Activated CD8-positive, alpha-beta T cell treated with anti-CD3 and anti-CD28 coated beads, Interleukin-2, amount 10 ng/mL, durations not matched to agents 7 days and 5 days (primary cell): ENCODE data around the gene IQSEC1. TPM values are rescaled to one million over a fixed set of nuclear protein-coding genes. Genes with fewer than 3 reads are reported as not detected.
"Not testable (repeated sequence)": the region's sequence is repeated elsewhere in the genome, so short reads cannot be mapped to it uniquely, and the experiment has no call there.

ENCODE experiments used
- ATAC-seq: fragments of 150-1000 bp; cut with Tn5 transposase; one replicate; pipeline ENCODE4 v1.10.0; 2021; ENCODE audit warnings: moderate library complexity
- CTCF ChIA-PET: fragments of 350-600 bp; sonication (Branson Sonifier 250); formaldehyde crosslinking; loops from one replicate; lab custom pipeline; 2021; ENCODE audit warnings: antibody characterized with exemption; lab: Charles Lee
- POLR2A ChIA-PET: fragments of 350-600 bp; sonication (Branson Sonifier 250); formaldehyde crosslinking; loops from one replicate; lab custom pipeline; 2021; ENCODE audit warnings: antibody characterized with exemption; lab: Charles Lee
- DNase-seq: peaks from one replicate; pipeline ENCODE4 v3.0.0-alpha.2; 2020
- H3K27ac Mint-ChIP-seq: one replicate; pipeline ENCODE4 v1.8.0; 2021; ENCODE audit warnings: mild to moderate bottlenecking, mixed read lengths
- H3K27me3 Mint-ChIP-seq: one replicate; pipeline ENCODE4 v1.8.0; 2021; ENCODE audit warnings: low read depth, mixed read lengths
- H3K36me3 Mint-ChIP-seq: one replicate; pipeline ENCODE4 v1.8.0; 2021; ENCODE audit warnings: low read depth, mixed read lengths
- H3K4me1 Mint-ChIP-seq: one replicate; pipeline ENCODE4 v1.8.0; 2021; ENCODE audit warnings: low read depth, mixed read lengths
- H3K4me3 Mint-ChIP-seq: one replicate; pipeline ENCODE4 v1.8.0; 2021; ENCODE audit warnings: mild to moderate bottlenecking, mixed read lengths
- H3K9me3 Mint-ChIP-seq: one replicate; pipeline ENCODE4 v1.8.0; 2022; ENCODE audit warnings: mixed read lengths; ENCODE audit not compliant: insufficient read depth
- total RNA-seq, 2 experiments: library from RNA; stranded (reverse); gene quantifications; one replicate each; pipeline ENCODE4 v1.2.3, GENCODE V29; 2021

Gene IQSEC1
- total RNA-seq, 2 experiments from 2014 or later = 47.8 to 53.8 TPM

DNA sequence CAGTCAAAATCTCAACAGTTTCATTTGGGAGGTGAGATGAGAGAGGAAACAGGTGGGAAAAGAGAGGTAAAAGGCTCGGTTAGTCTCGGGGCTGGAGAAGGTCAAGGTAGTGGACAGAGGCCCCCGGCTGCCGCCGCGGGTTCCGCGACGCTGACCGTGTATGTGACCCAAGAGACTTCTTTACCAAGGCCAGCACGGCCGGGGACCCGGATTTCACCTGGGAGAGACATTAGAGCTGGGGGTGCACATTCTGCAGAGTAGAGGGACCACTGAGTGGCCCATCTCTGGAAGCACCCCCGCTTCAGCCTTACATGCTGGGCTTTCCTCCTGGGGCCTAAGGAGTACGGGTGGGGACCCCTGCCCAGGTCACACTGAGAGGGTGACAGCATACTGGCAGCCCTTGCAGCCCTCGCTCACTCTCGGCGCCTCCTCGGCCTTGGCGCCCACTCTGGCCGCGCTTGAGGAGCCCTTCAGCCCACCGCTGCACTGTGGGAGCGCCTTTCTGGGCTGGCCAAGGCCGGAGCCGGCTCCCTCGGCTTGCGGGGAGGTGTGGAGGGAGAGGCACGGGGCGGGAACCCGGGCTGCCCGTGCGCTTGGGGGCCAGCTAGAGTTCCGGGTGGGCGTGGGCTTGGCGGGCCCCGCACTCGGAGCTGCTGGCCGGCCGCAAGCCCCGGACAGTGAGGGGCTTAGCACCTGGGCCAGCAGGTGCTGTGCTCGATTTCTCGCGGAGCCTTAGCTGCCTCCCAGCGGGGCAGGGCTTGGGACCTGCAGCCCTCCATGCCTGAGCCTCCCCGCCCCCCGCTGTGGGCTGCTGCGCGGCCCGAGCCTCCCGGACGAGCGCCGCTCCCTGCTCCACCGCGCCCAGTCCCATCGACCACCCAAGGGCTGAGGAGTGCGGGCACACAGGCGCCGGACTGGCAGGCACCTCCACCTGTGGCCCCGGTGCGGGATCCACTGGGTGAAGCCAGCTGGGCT lies 190.6 kb downstream of the IQSEC1 start:
- H3K4me1 Mint-ChIP-seq = peaks cover 13% of the 10 kb centered on the region
- no peaks in the 10 kb centered on the region for H3K36me3 Mint-ChIP-seq
- no peak overlapping the region for H3K27ac Mint-ChIP-seq
- H3K27me3 Mint-ChIP-seq = peaks cover 13% of the 10 kb centered on the region
- POLR2A ChIA-PET = no interaction called here
- CTCF ChIA-PET = no interaction called here
- H3K9me3 Mint-ChIP-seq = no peaks in the 10 kb centered on the region
- DNase-seq = no peak
- no peak overlapping the region for H3K4me3 Mint-ChIP-seq
- ATAC-seq = no peak

DNA sequence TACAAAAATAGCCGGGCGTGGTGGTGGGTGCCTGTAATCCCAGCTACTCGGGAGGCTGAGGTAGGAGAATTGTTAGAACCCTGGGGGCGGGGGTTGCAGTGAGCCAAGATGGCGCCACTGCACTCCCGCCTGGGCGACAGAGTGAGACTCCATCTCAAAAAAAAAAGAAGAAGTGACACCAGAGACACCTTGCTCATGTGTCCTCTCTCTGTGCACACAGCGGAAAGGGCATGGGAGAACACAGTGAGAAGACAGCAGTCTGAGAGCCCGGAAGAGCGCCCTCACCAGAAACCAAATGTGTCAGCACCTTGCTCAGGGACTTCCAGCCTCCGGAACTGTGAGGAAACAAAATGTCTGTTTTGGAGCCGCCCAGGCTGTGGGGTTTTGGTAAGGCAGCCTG lies 191.4 kb downstream of the IQSEC1 start:
- H3K4me3 Mint-ChIP-seq, DNase-seq, H3K27ac Mint-ChIP-seq, ATAC-seq, H3K36me3 Mint-ChIP-seq, H3K27me3 Mint-ChIP-seq, CTCF ChIA-PET, H3K9me3 Mint-ChIP-seq, POLR2A ChIA-PET: not testable (repeated sequence)
- peaks cover 13% of the 10 kb centered on the region for H3K4me1 Mint-ChIP-seq

DNA sequence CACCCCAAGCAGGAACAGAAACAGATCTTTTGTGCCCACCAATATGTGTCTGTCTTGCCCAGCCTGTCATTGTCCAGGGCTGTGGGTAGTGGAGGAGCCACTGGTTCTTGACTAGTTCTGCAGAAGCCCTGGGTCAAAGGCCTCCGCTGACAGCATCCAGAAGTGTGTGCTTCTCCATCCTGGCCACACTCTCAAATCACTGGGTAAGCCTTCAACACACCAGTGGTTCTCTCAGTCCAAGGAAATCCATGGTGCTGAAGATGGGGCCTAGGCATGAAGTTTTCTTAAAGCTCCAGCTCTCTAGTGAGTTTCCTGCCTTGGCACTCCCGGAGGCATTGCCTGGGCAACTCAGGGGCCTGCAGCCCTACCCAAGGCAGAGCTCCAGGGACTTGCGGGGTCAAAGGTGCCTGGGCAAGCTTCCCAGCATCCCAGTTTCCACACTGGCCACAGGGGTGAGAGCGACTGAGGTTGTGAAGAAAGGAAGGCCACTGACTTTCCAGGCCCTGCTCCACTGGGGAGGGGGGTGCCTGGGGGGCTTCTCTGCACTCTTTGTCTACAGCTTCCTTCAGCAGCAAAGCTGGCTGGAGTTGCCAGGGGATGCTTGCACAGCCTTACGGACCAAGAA lies 193.9 kb downstream of the IQSEC1 start:
- no peaks in the 10 kb centered on the region for H3K36me3 Mint-ChIP-seq
- H3K4me1 Mint-ChIP-seq = no peaks in the 10 kb centered on the region
- ATAC-seq = no peak

DNA sequence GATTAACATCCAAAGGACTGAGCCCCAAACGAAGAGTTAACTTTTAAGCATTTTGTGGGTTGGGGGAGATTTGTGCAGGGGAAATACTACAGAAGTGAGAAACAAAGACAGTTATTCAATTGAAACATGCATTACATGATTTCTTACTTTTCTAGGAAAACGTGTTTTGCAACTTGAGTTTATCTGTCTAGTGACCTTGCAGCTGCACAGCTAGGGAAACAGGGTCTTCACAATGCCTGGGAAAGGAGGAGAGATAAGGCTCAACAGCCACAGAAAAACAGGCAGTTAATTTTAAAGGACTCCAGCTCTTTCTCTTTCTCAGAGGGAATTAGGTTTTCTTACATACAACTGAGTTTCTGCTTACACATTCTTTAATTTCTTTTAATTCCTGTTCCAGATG lies 194.5 kb downstream of the IQSEC1 start:
- peaks cover 21% of the 10 kb centered on the region for H3K27me3 Mint-ChIP-seq
- CTCF ChIA-PET = interaction anchor here (1.0 kb wide), 1 partner anchor 13 kb away, joined by 4 read pairs; no protein-coding TSS in a partner anchor
- H3K4me3 Mint-ChIP-seq, DNase-seq, H3K4me1 Mint-ChIP-seq, H3K36me3 Mint-ChIP-seq, H3K9me3 Mint-ChIP-seq, POLR2A ChIA-PET, ATAC-seq, H3K27ac Mint-ChIP-seq: not testable (repeated sequence)

More for the DNA sequence above, 193.9 kb downstream of the IQSEC1 start:
- POLR2A ChIA-PET = no interaction called here
- CTCF ChIA-PET = interaction anchor here (1.0 kb wide), 1 partner anchor 12 kb away, joined by 4 read pairs; no protein-coding TSS in a partner anchor
- Mint-ChIP-seq H3K27me3 (peaks cover 19% of the 10 kb centered on the region), H3K4me3 (no peak overlapping the region), H3K27ac (no peak overlapping the region), H3K9me3 (no peaks in the 10 kb centered on the region)
- no peak for DNase-seq

DNA sequence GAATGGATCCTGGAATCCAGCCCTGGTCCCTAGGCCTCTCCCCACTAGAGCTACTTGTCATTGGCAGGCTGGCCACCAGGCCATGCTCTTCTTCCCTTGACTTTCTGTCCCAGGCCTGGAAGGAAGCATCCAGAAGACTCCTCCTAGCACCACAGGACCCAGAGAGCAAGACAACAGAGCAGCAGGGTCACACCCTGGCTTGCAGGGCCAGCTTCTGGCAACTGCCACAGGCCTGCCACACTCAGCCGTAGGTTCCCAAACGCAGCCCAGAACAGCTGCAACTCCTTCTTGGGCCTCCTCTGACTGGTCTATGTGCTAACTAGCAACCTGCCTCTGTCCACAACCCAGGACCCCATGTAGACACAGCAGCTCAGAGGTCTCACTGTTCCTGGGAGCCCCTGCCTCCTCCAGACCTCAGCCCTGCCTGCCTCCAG lies 195.1 kb downstream of the IQSEC1 start:
- DNase-seq (no peak), ATAC-seq (no peak)
- peaks cover 21% of the 10 kb centered on the region for H3K27me3 Mint-ChIP-seq
- no peak overlapping the region for H3K27ac Mint-ChIP-seq
- POLR2A ChIA-PET = interaction anchor here (0.8 kb wide), 1 partner anchor 1749 kb away, joined by 3 read pairs; no protein-coding TSS in a partner anchor
- no peaks in the 10 kb centered on the region for H3K4me1 Mint-ChIP-seq
- H3K4me3 Mint-ChIP-seq = no peak overlapping the region
- no peaks in the 10 kb centered on the region for H3K9me3 Mint-ChIP-seq
- H3K36me3 Mint-ChIP-seq = no peaks in the 10 kb centered on the region
- CTCF ChIA-PET = interaction anchor here (1.0 to 1.1 kb wide), 2 partner anchors 10 to 14 kb away, joined by 4 to 6 read pairs; no protein-coding TSS in a partner anchor

DNA sequence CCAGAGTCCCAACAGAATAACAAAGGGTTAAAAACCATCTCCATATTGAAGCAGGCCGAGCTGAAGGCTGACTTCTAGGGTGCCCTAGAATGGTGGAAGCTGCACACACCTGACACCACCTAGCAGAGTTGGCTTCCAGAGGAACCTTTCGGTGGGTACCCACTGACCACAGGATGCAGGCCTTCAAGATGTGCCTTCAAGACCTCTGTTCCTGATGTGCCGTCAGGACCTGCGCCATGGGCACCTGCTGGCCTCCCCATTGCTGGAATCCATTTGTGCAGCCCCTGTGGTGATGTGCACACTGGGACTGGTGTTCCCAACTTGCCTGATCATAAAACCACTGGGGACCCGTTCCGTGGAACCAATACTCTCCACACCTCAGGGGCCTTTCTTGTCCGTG lies 196.2 kb downstream of the IQSEC1 start:
- no peak overlapping the region for H3K27ac Mint-ChIP-seq
- H3K36me3 Mint-ChIP-seq = no peaks in the 10 kb centered on the region
- POLR2A ChIA-PET = no interaction called here
- ATAC-seq (no peak), DNase-seq (no peak)
- H3K4me3 Mint-ChIP-seq = no peak overlapping the region
- H3K27me3 Mint-ChIP-seq = peaks cover 21% of the 10 kb centered on the region
- CTCF ChIA-PET = interaction anchor here (1.0 to 1.5 kb wide), 4 partner anchors 8 to 14 kb away, joined by 3 to 4 read pairs (median 4); no protein-coding TSS in a partner anchor
- no peaks in the 10 kb centered on the region for H3K4me1 Mint-ChIP-seq
- no peaks in the 10 kb centered on the region for H3K9me3 Mint-ChIP-seq

DNA sequence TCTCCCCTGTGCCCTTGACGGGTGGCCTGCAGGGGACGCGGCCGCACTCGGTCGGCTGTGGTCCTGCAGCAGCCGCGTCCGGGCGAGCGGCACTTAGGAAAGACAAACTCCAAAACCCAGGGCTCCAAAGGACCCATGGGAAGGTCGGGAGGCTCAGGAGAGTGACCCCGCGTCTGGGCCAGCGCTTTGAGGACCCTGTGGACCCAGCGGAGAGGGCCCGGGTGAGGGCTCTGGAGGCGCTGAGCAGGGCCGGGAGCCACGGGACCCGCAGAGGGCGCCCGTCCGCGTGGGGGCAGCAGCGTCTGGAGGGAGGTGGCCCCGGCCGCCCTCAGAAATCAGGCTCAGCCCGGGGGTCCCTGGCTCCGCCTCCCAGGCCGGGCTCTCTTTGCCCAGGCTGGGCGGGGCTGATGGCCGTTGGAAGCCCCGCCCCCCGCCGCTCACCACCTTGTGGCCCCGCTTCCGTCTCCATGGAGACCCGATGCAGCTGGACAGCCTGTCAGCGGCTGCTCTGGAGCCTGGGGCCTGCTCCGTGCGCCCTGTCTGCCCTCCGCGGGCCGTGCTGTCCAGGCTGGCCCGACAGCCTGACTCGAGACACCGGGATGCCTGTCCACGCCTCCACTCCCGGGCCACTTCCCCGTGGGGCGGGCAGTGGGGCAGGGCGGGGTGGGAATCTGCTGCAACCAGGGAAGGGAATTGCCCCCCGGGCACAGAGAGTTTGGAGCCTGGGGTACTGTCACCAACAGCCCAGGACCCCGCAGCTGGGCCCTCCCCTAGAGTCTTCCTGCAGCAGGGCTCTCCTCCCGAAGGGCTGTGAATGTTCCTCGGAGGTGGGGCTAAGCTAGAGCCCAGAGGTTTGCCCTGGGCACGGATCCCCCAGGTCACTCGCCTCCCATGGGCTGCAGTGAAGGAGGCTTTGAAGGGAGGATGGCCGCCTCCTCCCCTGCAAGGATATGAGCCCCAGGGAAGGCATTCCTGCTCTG lies 197.1 kb downstream of the IQSEC1 start:
- ChIA-PET CTCF (interaction anchor here (1.0 to 1.5 kb wide), 3 partner anchors 9 to 15 kb away, joined by 3 to 4 read pairs (median 3); no protein-coding TSS in a partner anchor), POLR2A (no interaction called here)
- Mint-ChIP-seq H3K9me3 (no peaks in the 10 kb centered on the region), H3K27me3 (peaks cover 21% of the 10 kb centered on the region), H3K36me3 (no peaks in the 10 kb centered on the region), H3K4me1 (no peaks in the 10 kb centered on the region), H3K4me3 (no peak overlapping the region), H3K27ac (no peak overlapping the region)
- DNase-seq (peak; percentile 35), ATAC-seq (peak; percentile 66)

DNA sequence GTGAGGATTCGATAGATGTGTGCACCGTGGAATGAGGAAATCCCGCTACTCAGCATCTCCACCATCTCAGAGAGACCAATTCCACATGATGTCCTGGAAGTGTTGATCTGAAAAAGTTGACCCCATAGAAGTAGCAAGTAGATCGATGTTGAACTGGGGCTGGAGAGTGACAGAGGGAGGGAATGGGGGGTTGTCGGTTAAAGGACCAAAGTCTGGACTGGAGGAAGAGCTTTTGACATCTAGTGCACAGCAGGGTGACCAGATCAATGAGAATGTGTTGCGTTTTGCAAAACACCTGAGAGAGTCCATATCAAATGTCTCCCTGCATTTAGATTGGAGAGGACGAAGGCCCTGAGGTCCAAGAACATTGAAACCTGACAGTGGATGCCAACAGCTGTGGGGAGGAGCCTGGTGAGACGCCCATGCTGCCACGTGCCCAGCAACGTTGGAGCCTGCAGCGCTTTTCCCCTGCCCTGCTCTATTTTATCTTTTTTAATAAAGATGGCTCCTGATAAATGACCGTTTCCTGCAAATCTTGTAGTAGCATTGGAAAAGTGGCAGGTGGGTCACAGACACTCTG lies 201.7 kb downstream of the IQSEC1 start:
- no peak overlapping the region for H3K27ac Mint-ChIP-seq
- no peak overlapping the region for H3K4me3 Mint-ChIP-seq
- no peaks in the 10 kb centered on the region for H3K36me3 Mint-ChIP-seq
- no peak for ATAC-seq
- no peak for DNase-seq
- no peaks in the 10 kb centered on the region for H3K9me3 Mint-ChIP-seq
- peaks cover 22% of the 10 kb centered on the region for H3K4me1 Mint-ChIP-seq
- ChIA-PET POLR2A (no interaction called here), CTCF (interaction anchor here (2.2 to 3.0 kb wide), 2 partner anchors 15 to 20 kb away, joined by 10 to 16 read pairs; no protein-coding TSS in a partner anchor)
- peaks cover 26% of the 10 kb centered on the region for H3K27me3 Mint-ChIP-seq

DNA sequence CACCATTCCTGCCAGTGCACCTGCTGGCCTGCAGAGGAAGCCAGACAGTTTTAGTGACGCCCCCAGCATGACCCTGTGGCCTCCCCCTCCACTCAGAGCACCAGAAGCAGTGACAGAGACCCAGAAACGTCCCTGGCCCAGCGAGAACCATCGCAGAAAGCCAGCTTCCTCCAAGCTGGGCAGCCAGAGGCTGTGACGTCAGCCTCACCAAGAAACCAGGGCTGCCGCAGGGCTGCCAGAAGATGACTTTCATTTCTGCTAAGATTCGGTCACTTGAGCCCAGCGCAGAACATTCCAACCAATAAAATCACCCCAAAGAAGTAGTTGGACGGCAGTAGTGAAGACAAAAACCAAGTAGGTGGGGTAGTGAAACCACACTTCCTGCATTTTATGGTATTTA lies 202.3 kb downstream of the IQSEC1 start:
- peak; percentile 40 for ATAC-seq
- CTCF ChIA-PET = interaction anchor here (1.0 to 3.0 kb wide), 3 partner anchors 16 to 124 kb away, joined by 3 to 16 read pairs (median 10); no protein-coding TSS in a partner anchor
- Mint-ChIP-seq H3K27ac (peak overlapping the region; percentile 23), H3K4me3 (no peak overlapping the region), H3K4me1 (peaks cover 22% of the 10 kb centered on the region), H3K36me3 (no peaks in the 10 kb centered on the region), H3K27me3 (peaks cover 28% of the 10 kb centered on the region), H3K9me3 (no peaks in the 10 kb centered on the region)
- peak; percentile 41 for DNase-seq
- POLR2A ChIA-PET = no interaction called here

DNA sequence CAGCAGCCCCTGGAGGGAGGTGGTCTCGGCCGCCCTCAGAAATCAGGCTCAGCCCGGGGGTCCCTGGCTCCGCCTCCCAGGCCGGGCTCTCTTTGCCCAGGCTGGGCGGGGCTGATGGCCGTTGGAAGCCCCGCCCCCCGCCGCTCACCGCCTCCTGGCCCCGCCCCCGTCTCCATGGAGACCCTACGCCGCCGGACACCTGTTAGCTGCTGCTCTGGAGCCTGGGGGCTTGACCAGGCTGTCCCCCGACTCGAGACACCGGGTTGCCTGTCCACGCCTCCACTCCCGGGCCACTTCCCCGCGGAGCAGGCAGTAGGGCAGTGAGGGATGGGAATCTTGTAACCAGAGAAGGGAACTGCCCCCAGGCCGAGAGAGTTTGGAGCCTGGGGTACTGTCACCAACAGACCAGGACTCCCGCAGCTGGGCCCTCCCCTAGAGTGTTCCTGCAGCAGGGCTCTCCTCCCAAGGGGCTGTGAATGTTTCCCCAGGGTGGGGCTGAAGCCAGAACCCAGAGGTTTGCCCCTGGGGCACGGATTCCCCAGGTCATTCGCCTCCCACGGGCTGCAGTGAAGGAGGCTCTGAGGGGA lies 204.1 kb downstream of the IQSEC1 start:
- Mint-ChIP-seq H3K9me3 (no peaks in the 10 kb centered on the region), H3K4me3 (no peak overlapping the region), H3K36me3 (no peaks in the 10 kb centered on the region), H3K27me3 (peaks cover 27% of the 10 kb centered on the region), H3K27ac (no peak overlapping the region), H3K4me1 (peaks cover 22% of the 10 kb centered on the region)
- peak; percentile 50 for DNase-seq
- ChIA-PET CTCF (interaction anchor here (1.1 to 3.0 kb wide), 7 partner anchors 9 to 114 kb away, joined by 4 to 17 read pairs (median 10); partner anchors contain the start of gene RPL32), POLR2A (no interaction called here)
- no peak for ATAC-seq
